ENCODE measurements around the gene FOXN1.

- TF ChIP-seq CTCF (conservative IDR thresholded peaks at IDR 0.05; ENCODE audit: low read depth, low read length) (no peak), USF2 (IDR thresholded peaks at IDR 0.05; ENCODE audit: low read depth, low read length) (no peak)
These were observed 24.1 kb downstream of the FOXN1 start for GRCh38 chr17:28530250-28530649.
